ENCODE results near the gene ST3GAL3.
"Not testable (repeated sequence)": the region's sequence is repeated elsewhere in the genome, so short reads cannot be mapped to it uniquely, and the experiment has no call there.

Gene ST3GAL3

GRCh38 chr1:43760745-43761317 is 53.5 kb downstream of the ST3GAL3 start:
- no peak for DNase-seq

- peak; percentile 76 for DNase-seq
These were observed 56.2 kb downstream of the ST3GAL3 start for GRCh38 chr1:43763497-43763973.

DNA sequence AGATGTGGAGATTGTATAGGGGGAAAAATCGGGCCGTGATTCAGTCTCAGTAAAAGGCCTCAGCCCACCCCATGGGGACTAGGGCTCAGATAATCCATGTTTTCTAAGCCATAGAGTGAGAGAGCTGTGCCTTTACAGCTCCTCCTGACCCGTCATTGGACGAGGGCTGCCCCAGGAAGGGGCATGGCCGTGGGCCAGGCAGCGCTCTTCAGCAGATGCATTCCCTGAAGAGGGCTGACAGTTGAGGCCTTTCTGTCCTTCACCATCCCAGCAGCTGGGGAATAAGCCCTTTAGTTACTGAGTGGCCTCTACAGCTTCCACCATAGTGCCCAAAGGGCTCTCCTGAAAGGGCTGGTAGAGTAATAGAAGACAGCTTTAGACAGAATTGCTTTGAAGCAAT is 57.2 kb downstream of the ST3GAL3 start:
- DNase-seq: no peak

GRCh38 chr1:43766086-43766784 is 58.9 kb downstream of the ST3GAL3 start:
- DNase-seq: no peak

GRCh38 chr1:43766818-43767525 is 59.6 kb downstream of the ST3GAL3 start:
- DNase-seq: no peak

DNA sequence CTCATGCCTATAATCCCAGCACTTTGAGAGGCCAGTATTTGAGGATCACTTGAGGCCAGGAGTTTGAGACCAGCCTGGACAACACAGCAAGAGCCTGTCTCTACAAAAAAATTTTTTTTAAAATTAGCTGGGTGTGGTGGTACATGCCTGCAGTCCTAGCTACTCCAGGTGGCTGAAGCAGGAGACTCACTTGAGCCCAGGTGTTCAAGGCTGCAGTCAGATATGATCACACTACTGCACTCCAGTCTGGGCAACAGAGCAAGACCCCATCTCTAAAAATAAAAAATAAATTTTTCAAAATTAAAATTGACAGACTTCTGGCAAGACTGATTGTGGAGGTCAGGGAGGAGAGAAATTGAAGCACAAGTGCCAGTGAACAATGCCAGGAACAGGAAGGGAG is 60.8 kb downstream of the ST3GAL3 start:
- DNase-seq: no peak

GRCh38 chr1:43769350-43769908 is 62.1 kb downstream of the ST3GAL3 start:
- no peak for DNase-seq

DNA sequence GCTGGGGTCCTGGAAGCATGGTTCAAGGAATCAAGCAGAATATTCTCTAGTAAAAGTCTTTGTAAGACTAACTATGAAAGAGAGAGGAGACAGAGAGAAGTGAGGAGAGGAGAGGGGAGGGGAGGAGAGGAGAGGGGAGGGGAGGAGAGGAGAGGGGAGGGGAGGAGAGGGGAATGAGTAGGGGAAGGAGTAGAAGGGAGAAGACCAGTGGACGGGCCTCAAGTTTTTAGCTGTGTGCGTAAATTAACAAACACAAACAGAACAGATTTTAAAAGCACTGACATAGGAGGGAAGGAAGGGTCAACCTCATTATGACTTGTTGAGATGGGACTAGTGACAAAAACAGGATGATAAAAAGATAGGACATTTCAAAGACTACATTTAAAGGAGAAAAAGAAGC is 62.8 kb downstream of the ST3GAL3 start:
- DNase-seq: no peak

DNA sequence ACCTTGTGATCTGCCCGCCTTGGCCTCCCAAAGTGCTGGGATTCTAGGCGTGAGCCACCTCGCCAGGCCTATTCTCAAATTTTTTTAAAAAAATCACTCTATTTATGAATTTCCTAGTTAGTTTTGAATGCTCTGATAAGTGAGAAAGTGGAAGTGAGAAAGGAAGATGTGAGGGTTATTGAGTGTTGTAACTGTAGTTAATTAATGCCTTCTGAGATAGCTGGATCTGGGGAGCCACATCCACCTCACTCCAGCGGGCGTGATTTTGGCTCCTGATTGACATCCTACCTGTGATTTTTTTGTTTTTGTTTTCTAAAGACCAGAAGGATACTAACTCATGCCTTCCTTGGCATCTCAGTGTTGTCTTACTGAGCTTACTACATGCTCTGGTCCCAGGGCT is 65.6 kb downstream of the ST3GAL3 start:
- no peak for DNase-seq

GRCh38 chr1:43773821-43774220 is 66.5 kb downstream of the ST3GAL3 start:
- DNase-seq: peak; percentile 2

- DNase-seq: no peak
These were observed 67.0 kb downstream of the ST3GAL3 start for GRCh38 chr1:43774359-43774758.

DNA sequence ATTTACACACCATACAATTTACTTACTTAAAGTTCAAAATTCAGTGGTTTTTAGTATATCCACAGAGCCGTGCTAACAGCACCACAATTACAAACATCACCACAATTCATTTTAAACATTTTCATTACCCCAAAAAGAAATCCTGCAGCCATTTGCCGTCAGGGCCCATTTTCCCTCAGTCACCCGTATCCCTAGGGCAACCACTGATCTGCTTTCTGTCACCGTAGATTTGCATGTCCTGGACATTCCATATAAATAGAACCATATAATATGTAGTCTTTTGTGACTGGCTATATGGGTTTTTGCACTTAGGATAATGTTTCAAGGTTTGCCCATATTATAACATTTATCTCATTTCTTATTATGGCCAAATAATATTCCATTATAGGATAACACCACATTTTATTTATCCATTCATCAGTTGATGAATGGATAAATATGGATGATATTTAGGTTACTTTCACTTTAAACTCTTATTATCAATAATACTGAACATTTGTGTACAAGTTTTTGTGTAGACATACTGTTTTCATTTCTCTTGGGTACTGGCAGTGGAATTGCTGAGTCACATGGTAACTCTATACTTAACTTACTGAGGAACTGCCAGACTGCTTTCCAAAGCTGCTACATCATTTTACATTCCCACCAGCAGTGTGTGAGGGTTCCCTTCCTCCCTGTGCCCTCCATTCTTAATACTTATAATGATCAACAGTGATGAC is 68.9 kb downstream of the ST3GAL3 start:
- DNase-seq: peak; percentile 20

DNA sequence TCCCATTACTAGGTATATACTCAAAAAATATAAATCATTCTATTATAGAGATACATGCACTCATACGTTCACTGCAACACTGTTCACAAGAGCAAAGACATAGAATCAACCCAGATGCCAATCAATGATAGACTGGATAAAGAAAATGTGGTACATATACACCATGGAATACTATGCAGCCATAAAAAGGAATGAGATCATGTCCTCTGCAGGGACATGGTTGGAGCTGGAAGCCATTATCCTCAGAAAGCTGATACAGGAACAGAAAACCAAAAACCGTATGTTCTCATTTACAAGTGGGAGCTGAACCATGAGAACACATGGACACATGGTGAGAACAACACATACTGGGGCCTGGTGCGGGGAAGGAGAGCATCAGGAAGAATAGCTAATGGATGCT is 70.6 kb downstream of the ST3GAL3 start:
- not testable (repeated sequence) for DNase-seq

- DNase-seq: no peak
These were observed 71.9 kb downstream of the ST3GAL3 start for GRCh38 chr1:43779266-43779665.

GRCh38 chr1:43779805-43780403 is 72.6 kb downstream of the ST3GAL3 start:
- DNase-seq: no peak

GRCh38 chr1:43781574-43781973 is 74.2 kb downstream of the ST3GAL3 start:
- no peak for DNase-seq

DNA sequence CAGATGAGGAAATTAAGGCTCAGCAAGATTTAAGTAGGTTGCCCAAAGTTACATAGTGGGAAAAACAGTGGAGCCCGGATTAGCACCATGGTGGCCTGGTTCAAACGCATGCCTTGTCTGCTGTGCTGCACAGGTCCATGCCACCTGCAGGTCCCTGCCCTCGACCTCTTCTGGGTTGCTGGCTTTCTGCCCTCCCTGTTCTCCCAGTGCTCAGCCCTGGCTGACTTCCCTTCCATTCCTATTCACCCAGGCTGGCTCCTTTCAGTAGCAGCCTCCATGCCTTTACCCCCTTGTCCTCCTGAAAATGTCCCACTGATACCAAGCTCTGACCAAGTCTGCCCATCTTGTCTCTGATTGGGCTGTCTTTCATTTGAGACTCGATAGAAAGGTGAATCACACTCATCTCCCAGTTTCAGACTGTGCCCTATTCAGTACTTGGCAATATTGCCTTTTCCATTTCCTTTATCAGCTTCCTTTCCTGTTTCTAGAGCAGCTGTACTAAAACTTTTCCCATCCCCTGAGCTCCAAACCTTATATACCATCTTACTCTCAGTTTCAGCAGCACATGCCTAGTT is 75.8 kb downstream of the ST3GAL3 start:
- no peak for DNase-seq

- no peak for DNase-seq
These were observed 76.4 kb downstream of the ST3GAL3 start for GRCh38 chr1:43783671-43784205.

- DNase-seq: no peak
These were observed 79.0 kb downstream of the ST3GAL3 start for GRCh38 chr1:43786201-43786958.

- no peak for DNase-seq
These were observed 79.6 kb downstream of the ST3GAL3 start for GRCh38 chr1:43786960-43787359.

All from NCI-H2171 (cell line).